Type B pancreatic cell (in vitro differentiated cells): ENCODE measurements around the gene ROPN1L. TPM values are rescaled to one million over a fixed set of nuclear protein-coding genes. Genes with fewer than 3 reads are reported as not detected.

ENCODE experiments used
- DNase-seq: peaks from one replicate; pipeline ENCODE4 v3.0.0; 2021; ENCODE audit warnings: mixed read lengths; ENCODE audit not compliant: unreplicated experiment; ENCODE audit errors: extremely low spot score
- H3K27ac Mint-ChIP-seq: 2 replicates; pipeline ENCODE4 v1.8.0; 2021; ENCODE audit warnings: mild to moderate bottlenecking, mixed read lengths
- H3K27me3 Mint-ChIP-seq: 2 replicates; pipeline ENCODE4 v1.8.0; 2021; ENCODE audit warnings: mixed read lengths
- H3K36me3 Mint-ChIP-seq: 2 replicates; pipeline ENCODE4 v1.8.0; 2021; ENCODE audit warnings: mixed read lengths
- H3K4me1 Mint-ChIP-seq: one replicate; pipeline ENCODE4 v1.8.0; 2021; ENCODE audit warnings: mixed read lengths; ENCODE audit not compliant: unreplicated experiment
- H3K4me3 Mint-ChIP-seq: 2 replicates; pipeline ENCODE4 v1.8.0; 2021; ENCODE audit warnings: mild to moderate bottlenecking, mixed read lengths
- H3K9me3 Mint-ChIP-seq: 2 replicates; pipeline ENCODE4 v1.8.0; 2021; ENCODE audit warnings: mixed read lengths
- total RNA-seq: library from RNA; stranded (reverse); gene quantifications from 2 replicates; pipeline ENCODE4 v1.2.1, GENCODE V29; 2021; ENCODE audit warnings: low replicate concordance
- TF ChIP-seq, protein P1 (sequence below): fragments of 200-600 bp; sonication (generic); conservative IDR thresholded peaks from 2 replicates; pipeline ENCODE4 v1.5.0; 2021; ENCODE audit warnings: antibody characterized with exemption, mild to moderate bottlenecking

Gene ROPN1L
- total RNA-seq, 1 donor from 2014 or later = 2.0 TPM

DNA sequence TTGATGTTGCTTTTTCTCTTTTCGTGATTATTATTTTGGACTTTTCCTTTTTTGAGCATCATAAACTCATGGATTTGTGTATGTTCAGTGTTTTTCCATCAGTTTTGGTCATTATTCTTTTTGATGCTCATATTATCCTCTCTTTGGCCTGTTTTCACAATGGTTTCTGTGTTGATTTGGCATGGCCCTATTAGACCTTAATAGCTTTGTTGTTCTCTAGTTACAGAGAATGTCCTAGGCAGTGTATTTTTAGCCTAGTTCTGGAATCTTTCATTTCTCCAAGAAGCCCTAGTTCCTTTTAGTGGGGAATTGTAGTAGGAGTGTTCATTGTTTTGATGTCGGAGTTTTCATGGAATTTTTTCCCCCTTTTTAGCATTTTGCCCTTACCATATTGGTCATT, 41.3 kb upstream of the ROPN1L start:
- H3K4me3 Mint-ChIP-seq = no peak overlapping the region
- H3K27ac Mint-ChIP-seq = no peak overlapping the region
- H3K27me3 Mint-ChIP-seq = no peaks in the 10 kb centered on the region
- no peaks in the 10 kb centered on the region for H3K9me3 Mint-ChIP-seq
- no peaks in the 10 kb centered on the region for H3K4me1 Mint-ChIP-seq
- no peak for DNase-seq
- peaks cover 49% of the 10 kb centered on the region for H3K36me3 Mint-ChIP-seq
- TF ChIP-seq, protein P1, sequence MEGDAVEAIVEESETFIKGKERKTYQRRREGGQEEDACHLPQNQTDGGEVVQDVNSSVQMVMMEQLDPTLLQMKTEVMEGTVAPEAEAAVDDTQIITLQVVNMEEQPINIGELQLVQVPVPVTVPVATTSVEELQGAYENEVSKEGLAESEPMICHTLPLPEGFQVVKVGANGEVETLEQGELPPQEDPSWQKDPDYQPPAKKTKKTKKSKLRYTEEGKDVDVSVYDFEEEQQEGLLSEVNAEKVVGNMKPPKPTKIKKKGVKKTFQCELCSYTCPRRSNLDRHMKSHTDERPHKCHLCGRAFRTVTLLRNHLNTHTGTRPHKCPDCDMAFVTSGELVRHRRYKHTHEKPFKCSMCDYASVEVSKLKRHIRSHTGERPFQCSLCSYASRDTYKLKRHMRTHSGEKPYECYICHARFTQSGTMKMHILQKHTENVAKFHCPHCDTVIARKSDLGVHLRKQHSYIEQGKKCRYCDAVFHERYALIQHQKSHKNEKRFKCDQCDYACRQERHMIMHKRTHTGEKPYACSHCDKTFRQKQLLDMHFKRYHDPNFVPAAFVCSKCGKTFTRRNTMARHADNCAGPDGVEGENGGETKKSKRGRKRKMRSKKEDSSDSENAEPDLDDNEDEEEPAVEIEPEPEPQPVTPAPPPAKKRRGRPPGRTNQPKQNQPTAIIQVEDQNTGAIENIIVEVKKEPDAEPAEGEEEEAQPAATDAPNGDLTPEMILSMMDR = no peak

DNA sequence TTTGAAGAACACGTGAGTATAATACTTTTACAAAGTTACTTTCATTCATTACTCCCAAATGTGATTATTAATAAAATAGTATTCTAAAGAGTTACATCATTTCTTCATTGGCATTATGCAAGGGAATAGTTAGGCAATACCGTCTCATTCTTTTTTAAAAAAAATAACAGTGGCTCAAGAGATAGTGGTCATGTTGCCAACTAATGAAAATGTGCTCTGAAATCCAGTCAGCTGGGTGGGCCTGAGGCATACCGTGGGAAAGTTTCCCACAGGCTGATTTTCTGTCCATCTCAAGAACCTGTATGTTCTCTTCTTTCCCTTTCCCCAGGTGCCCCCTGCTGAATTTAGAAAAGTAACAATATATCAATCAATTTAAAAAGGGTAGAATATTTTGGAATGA, 40.8 kb upstream of the ROPN1L start:
- Mint-ChIP-seq H3K27ac (no peak overlapping the region), H3K4me1 (no peaks in the 10 kb centered on the region), H3K36me3 (peaks cover 47% of the 10 kb centered on the region), H3K4me3 (no peak overlapping the region), H3K27me3 (no peaks in the 10 kb centered on the region), H3K9me3 (no peaks in the 10 kb centered on the region)
- TF ChIP-seq, protein P1 = no peak
- DNase-seq = no peak

DNA sequence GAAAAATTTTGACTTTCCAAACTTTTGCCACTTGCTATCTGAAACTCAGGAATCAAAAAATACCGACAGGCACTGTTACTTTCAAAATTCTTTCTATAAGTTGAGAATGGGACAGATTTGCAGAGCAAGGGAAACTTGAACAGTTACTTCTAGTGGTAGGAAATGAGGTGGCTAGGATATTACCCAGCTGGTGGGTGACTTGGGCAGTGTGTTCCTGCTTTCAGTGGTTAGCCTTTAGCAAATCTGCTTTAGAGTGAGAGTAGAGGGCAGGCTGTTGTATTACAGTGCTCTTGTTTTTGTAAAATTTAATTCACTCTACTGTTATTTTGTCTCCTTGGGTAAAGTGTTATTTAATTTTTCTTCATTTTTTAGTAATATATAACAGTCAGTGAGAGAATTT, 40.2 kb upstream of the ROPN1L start:
- no peak overlapping the region for H3K27ac Mint-ChIP-seq
- H3K36me3 Mint-ChIP-seq = peaks cover 44% of the 10 kb centered on the region
- no peaks in the 10 kb centered on the region for H3K27me3 Mint-ChIP-seq
- no peaks in the 10 kb centered on the region for H3K9me3 Mint-ChIP-seq
- TF ChIP-seq, protein P1 = no peak
- no peak for DNase-seq
- H3K4me1 Mint-ChIP-seq = no peaks in the 10 kb centered on the region
- H3K4me3 Mint-ChIP-seq = no peak overlapping the region

DNA sequence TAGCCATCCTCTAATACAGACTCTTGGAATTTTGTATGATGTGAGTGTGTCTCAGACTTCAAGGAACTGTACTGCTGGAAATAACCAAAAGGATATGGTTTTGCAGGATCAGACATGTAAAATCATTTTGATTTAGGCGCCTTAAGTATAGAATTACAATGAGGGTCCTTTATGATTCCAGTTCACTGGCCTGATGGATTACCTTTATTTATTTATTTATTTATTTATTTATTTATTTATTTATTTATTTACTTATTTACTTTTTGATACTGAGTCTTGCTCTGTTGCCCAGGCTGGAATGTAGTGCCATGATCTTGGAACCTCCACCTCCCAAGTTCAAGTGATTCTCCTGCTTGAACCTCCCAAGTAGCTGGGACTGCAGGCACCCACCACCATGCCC, 37.9 kb upstream of the ROPN1L start:
- H3K4me3 Mint-ChIP-seq = no peak overlapping the region
- no peaks in the 10 kb centered on the region for H3K9me3 Mint-ChIP-seq
- TF ChIP-seq, protein P1 = no peak
- no peak overlapping the region for H3K27ac Mint-ChIP-seq
- H3K4me1 Mint-ChIP-seq = no peaks in the 10 kb centered on the region
- H3K27me3 Mint-ChIP-seq = no peaks in the 10 kb centered on the region
- DNase-seq = no peak
- H3K36me3 Mint-ChIP-seq = peaks cover 44% of the 10 kb centered on the region

DNA sequence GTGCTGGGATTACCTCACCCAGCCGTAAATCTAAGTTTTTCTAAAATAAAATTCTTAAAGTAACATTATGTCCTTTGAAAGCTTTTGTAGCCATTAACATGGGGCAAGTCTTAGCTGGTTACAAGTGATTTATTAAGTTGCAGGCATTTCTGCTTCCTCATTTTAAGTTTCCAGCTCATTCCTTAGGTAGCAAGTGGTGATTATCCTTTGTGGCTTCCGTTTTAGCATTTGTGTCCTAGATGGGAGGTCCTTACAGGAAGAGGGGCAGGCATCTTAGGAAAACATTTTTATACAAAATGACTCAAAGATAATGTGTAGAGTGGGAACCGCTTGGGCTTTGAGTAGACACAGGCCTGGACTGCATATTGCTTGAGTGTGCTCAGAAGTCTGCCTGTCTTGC, 35.0 kb upstream of the ROPN1L start:
- Mint-ChIP-seq H3K4me3 (no peak overlapping the region), H3K9me3 (no peaks in the 10 kb centered on the region), H3K27me3 (no peaks in the 10 kb centered on the region), H3K36me3 (peaks cover 42% of the 10 kb centered on the region), H3K27ac (no peak overlapping the region), H3K4me1 (no peaks in the 10 kb centered on the region)
- DNase-seq = no peak
- TF ChIP-seq, protein P1 = no peak

DNA sequence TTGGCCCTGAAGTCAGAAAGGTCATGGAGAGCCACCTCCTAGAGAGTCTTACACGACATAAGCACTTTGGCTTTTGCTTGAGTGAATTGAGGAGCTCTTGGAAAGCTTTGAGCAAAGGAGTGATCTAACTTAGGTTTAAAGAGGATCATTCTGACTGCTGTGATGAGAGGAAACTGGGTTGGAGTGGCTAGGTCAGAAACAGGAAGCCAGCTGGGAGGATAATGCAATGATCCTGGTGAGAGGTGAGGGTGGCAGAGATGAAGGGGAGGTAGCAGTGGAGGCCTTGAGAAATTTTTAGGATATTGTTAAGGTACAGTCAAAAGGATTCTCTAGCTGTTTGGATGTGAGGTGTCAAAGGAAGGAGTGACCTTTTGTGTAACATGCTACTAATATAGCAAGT, 32.2 kb upstream of the ROPN1L start:
- H3K4me3 Mint-ChIP-seq = no peak overlapping the region
- TF ChIP-seq, protein P1 = no peak
- no peaks in the 10 kb centered on the region for H3K4me1 Mint-ChIP-seq
- no peaks in the 10 kb centered on the region for H3K9me3 Mint-ChIP-seq
- H3K27me3 Mint-ChIP-seq = no peaks in the 10 kb centered on the region
- no peak for DNase-seq
- H3K27ac Mint-ChIP-seq = no peak overlapping the region
- peaks cover 45% of the 10 kb centered on the region for H3K36me3 Mint-ChIP-seq
